GM23338 (cell line): Measurements from ENCODE around the gene RAD52. TPM values are rescaled to one million over a fixed set of nuclear protein-coding genes. Genes with fewer than 3 reads are reported as not detected.
A peak's percentile ranks its signal among the peaks of the same experiment; 100 is the strongest.

Experiments
- ATAC-seq: fragments of 200-7000 bp; cut with Tn5 transposase; 3 replicates; pipeline ENCODE4 v1.9.1; 2020
- DNase-seq: peaks from one replicate; pipeline ENCODE4 v3.0.0-alpha.2; 2015; ENCODE audit warnings: low spot score
- H2AFZ ChIP-seq: fragments of 200-600 bp; sonication (generic); 2 replicates; pipeline ENCODE4 v1.8.0; 2016; ENCODE audit warnings: antibody characterized with exemption, mild to moderate bottlenecking, moderate library complexity
- H3F3A ChIP-seq: fragments of 200-600 bp; sonication (generic); replicated peaks from 2 replicates; pipeline ENCODE4 v1.8.0; 2017; ENCODE audit warnings: antibody characterized with exemption, mixed run types, low read depth
- H3K27ac ChIP-seq: fragments of 200-600 bp; sonication (generic); 2 replicates; pipeline ENCODE4 v1.6.1; 2016; ENCODE audit warnings: low read depth
- H3K27me3 ChIP-seq: fragments of 200-600 bp; sonication (generic); 2 replicates; pipeline ENCODE4 v1.8.0; 2016; ENCODE audit warnings: mild to moderate bottlenecking, mixed run types, moderate library complexity; ENCODE audit not compliant: insufficient read depth
- H3K36me3 ChIP-seq: fragments of 200-600 bp; sonication (generic); 2 replicates; pipeline ENCODE4 v1.8.0; 2016; ENCODE audit warnings: mild to moderate bottlenecking; ENCODE audit not compliant: insufficient read depth
- H3K4me1 ChIP-seq: fragments of 200-600 bp; sonication (generic); 2 replicates; pipeline ENCODE4 v1.8.0; 2016; ENCODE audit warnings: mild to moderate bottlenecking, moderate library complexity; ENCODE audit not compliant: insufficient read depth
- H3K4me2 ChIP-seq: fragments of 200-600 bp; sonication (generic); 2 replicates; pipeline ENCODE4 v1.7.1; 2017; ENCODE audit warnings: mixed run types
- H3K4me3 ChIP-seq: fragments of 200-600 bp; sonication (generic); 2 replicates; pipeline ENCODE4 v1.6.1; 2016; ENCODE audit warnings: mixed run types
- H3K79me2 ChIP-seq: fragments of 200-600 bp; sonication (generic); replicated peaks from 2 replicates; pipeline ENCODE4 v1.8.0; 2017; ENCODE audit warnings: mild to moderate bottlenecking; ENCODE audit not compliant: insufficient read depth
- H3K9me2 ChIP-seq: fragments of 200-600 bp; sonication (generic); 2 replicates; pipeline ENCODE4 v1.8.0; 2017; ENCODE audit not compliant: insufficient read depth
- H4K20me1 ChIP-seq: fragments of 200-600 bp; sonication (generic); replicated peaks from 2 replicates; pipeline ENCODE4 v1.8.0; 2017; ENCODE audit warnings: mild to moderate bottlenecking; ENCODE audit not compliant: insufficient read depth
- H3K27ac Mint-ChIP-seq: 2 replicates; pipeline ENCODE4 v1.8.0; 2020; ENCODE audit warnings: inconsistent platforms, mild to moderate bottlenecking, moderate library complexity, mixed read lengths
- H3K27me3 Mint-ChIP-seq: 3 replicates; pipeline ENCODE4 v1.8.0; 2022; ENCODE audit warnings: low read depth, mild to moderate bottlenecking, moderate library complexity, mixed read lengths, inconsistent platforms; ENCODE audit not compliant: insufficient read depth, poor library complexity
- H3K36me3 Mint-ChIP-seq: 3 replicates; pipeline ENCODE4 v1.8.0; 2021; ENCODE audit warnings: low read depth, mild to moderate bottlenecking, inconsistent platforms, moderate library complexity, mixed read lengths
- H3K4me1 Mint-ChIP-seq: 3 replicates; pipeline ENCODE4 v1.8.0; 2020; ENCODE audit warnings: mild to moderate bottlenecking, inconsistent platforms, mixed read lengths
- H3K4me3 Mint-ChIP-seq: 3 replicates; pipeline ENCODE4 v1.8.0; 2021; ENCODE audit warnings: moderate library complexity, mild to moderate bottlenecking, inconsistent platforms, mixed read lengths
- H3K9me3 Mint-ChIP-seq: 3 replicates; pipeline ENCODE4 v1.8.0; 2020; ENCODE audit warnings: moderate library complexity, mild to moderate bottlenecking, inconsistent platforms, mixed read lengths
- CTCF ChIP-seq, 2 experiments: fragments of 200-600 bp in 1 of 2; sonication (generic) in 1 of 2; conservative IDR thresholded peaks; 2 replicates each; pipeline versions ENCODE4 v1.5.1 to v1.6.1; 2016 to 2017; ENCODE audit warnings: antibody characterized with exemption in 2 of 2, low read depth in 2 of 2, mild to moderate bottlenecking in 2 of 2, moderate library complexity in 1 of 2
- ETS1 ChIP-seq: IDR thresholded peaks from 2 replicates; pipeline ENCODE4 v1.6.1; 2016; ENCODE audit warnings: antibody characterized with exemption
- EZH2 ChIP-seq: fragments of 200-600 bp; sonication (generic); IDR thresholded peaks from one replicate; pipeline ENCODE4 v1.8.0; 2017; ENCODE audit warnings: antibody characterized with exemption, mild to moderate bottlenecking, low read depth; ENCODE audit not compliant: unreplicated experiment
- JUNB ChIP-seq: IDR thresholded peaks from one replicate; pipeline ENCODE4 v1.6.1; 2016; ENCODE audit warnings: antibody characterized with exemption; ENCODE audit not compliant: unreplicated experiment
- NANOG ChIP-seq: IDR thresholded peaks from 2 replicates; pipeline ENCODE4 v1.6.1; 2016; ENCODE audit warnings: antibody characterized with exemption, borderline replicate concordance
- POLR2AphosphoS5 ChIP-seq: IDR thresholded peaks from 2 replicates; pipeline ENCODE4 v1.6.1; 2016; ENCODE audit warnings: antibody characterized with exemption, low read depth
- REST ChIP-seq: IDR thresholded peaks from one replicate; pipeline ENCODE4 v1.6.1; 2018; ENCODE audit warnings: antibody characterized with exemption; ENCODE audit not compliant: unreplicated experiment
- STAT1 ChIP-seq: IDR thresholded peaks from one replicate; pipeline ENCODE4 v1.6.1; 2016; ENCODE audit warnings: antibody characterized with exemption; ENCODE audit not compliant: unreplicated experiment
- ZNF114 ChIP-seq: fragments of 250-450 bp; sonication (Bioruptor Pico); IDR thresholded peaks from 2 replicates; pipeline ENCODE4 v1.5.0; 2020; ENCODE audit warnings: mild to moderate bottlenecking, moderate library complexity
- ZNF462 ChIP-seq: fragments of 250-450 bp; sonication (Bioruptor Pico); IDR thresholded peaks from 2 replicates; pipeline ENCODE4 v1.5.0; 2020; ENCODE audit warnings: mild to moderate bottlenecking, moderate library complexity
- polyA plus RNA-seq: library from polyadenylated mRNA; unstranded; fragments of >200 nt; fragmentation: Nextera tagmentation; extraction: Ambion mirVana; gene quantifications from 2 replicates; pipeline ENCODE4 v1.2.1, GENCODE V29; 2016
- total RNA-seq: library from RNA; depleted of rRNA; stranded (reverse); fragments of >200 nt; shearing (Covaris generic); gene quantifications from 2 replicates; pipeline ENCODE4 v1.2.3, GENCODE V29; 2014

RAD52 gene
- total and polyA plus RNA-seq, 2 experiments from 2014 or later, result 10.9 to 21.3 TPM

GRCh38 chr12:904010-904414, 45.5 kb downstream of the RAD52 start:
- Mint-ChIP-seq H3K27me3 (no peaks in the 10 kb centered on the region), H3K36me3 (peaks cover 66% of the 10 kb centered on the region), H3K4me1 (peaks cover 11% of the 10 kb centered on the region; the same call in 2 of the 3 replicates), H3K4me3 (no peak overlapping the region), H3K9me3 (no peaks in the 10 kb centered on the region), H3K27ac (no peak overlapping the region; the same call in 1 of the 2 replicates)
- ATAC-seq (no peak), DNase-seq (no peak)
- Histone ChIP-seq H3K9me2 (no peaks in the 10 kb centered on the region), H2AFZ (no peak overlapping the region), H3K36me3 (peaks cover 35% of the 10 kb centered on the region), H4K20me1 (peaks cover 16% of the 10 kb centered on the region), H3K79me2 (no peaks in the 10 kb centered on the region), H3K27ac (no peak overlapping the region), H3K27me3 (no peaks in the 10 kb centered on the region), H3K4me3 (no peak overlapping the region), H3F3A (0 out of 2 replicates have a peak, but pooled peaks cover 9% of the 10 kb centered on the region), H3K4me1 (no peaks in the 10 kb centered on the region), H3K4me2 (no peak overlapping the region)
- TF ChIP-seq STAT1, result no peak
- TF ChIP-seq ZNF114 (CRISPR knock-in tag), result no peak
- TF ChIP-seq JUNB, result no peak
- no peak for TF ChIP-seq ETS1
- no peak for TF ChIP-seq POLR2AphosphoS5
- no peak for TF ChIP-seq NANOG
- TF ChIP-seq CTCF (conservative IDR thresholded peaks at IDR 0.05; ENCODE audit: low read depth in 2 of 2), result no peak
- no peak for TF ChIP-seq EZH2

- DNase-seq, result no peak
- H3K27ac Mint-ChIP-seq, result peak overlapping the region; percentile 44; the same call in 1 of the 2 replicates
- TF ChIP-seq STAT1, result no peak
- no peak for TF ChIP-seq ZNF462 (CRISPR knock-in tag)
- TF ChIP-seq ZNF114 (CRISPR knock-in tag), result no peak
- no peak for TF ChIP-seq REST
Observed at GRCh38 chr12:903055-903454, 46.4 kb downstream of the RAD52 start.

More at GRCh38 chr12:903055-903454, 46.4 kb downstream of the RAD52 start:
- no peaks in the 10 kb centered on the region for H3K9me3 Mint-ChIP-seq
- no peaks in the 10 kb centered on the region for H3K27me3 ChIP-seq
- peaks cover 11% of the 10 kb centered on the region; the same call in 2 of the 3 replicates for H3K4me1 Mint-ChIP-seq
- peaks cover 35% of the 10 kb centered on the region for H3K36me3 ChIP-seq
- peaks cover 66% of the 10 kb centered on the region for H3K36me3 Mint-ChIP-seq
- no peak for ATAC-seq
- H3K4me3 Mint-ChIP-seq, result no peak overlapping the region
- no peaks in the 10 kb centered on the region for H3K79me2 ChIP-seq
- no peaks in the 10 kb centered on the region for H3K9me2 ChIP-seq
- no peak overlapping the region for H3K4me2 ChIP-seq
- H3K27me3 Mint-ChIP-seq, result no peaks in the 10 kb centered on the region
- 0 out of 2 replicates have a peak overlapping the region, but pooled peaks have one; percentile 18 for H3K27ac ChIP-seq
- peaks cover 16% of the 10 kb centered on the region; the same call in 1 of the 2 replicates for H4K20me1 ChIP-seq
- 0 out of 2 replicates have a peak, but pooled peaks cover 7% of the 10 kb centered on the region for H3F3A ChIP-seq
- H3K4me3 ChIP-seq, result no peak overlapping the region
- H2AFZ ChIP-seq, result no peak overlapping the region
- H3K4me1 ChIP-seq, result no peaks in the 10 kb centered on the region
